NCI-H345 treated with DMSO at 0.1 percent for 48 hours (cell line): ENCODE results near the gene DCBLD1.
A peak's percentile ranks its signal among the peaks of the same experiment; 100 is the strongest.

ENCODE experiments used
- DNase-seq: peaks from one replicate; lab custom pipeline; 2025; ENCODE audit not compliant: unreplicated experiment; lab: John Stamatoyannopoulos, UW

DCBLD1 gene

GRCh38 chr6:117469791-117470190, 12.7 kb upstream of the DCBLD1 start:
- no peak for DNase-seq

- no peak for DNase-seq
Measured at GRCh38 chr6:117472667-117473066, 9.8 kb upstream of the DCBLD1 start.

GRCh38 chr6:117473401-117473800, 9.1 kb upstream of the DCBLD1 start:
- no peak for DNase-seq

GRCh38 chr6:117477988-117478852, 4.3 kb upstream of the DCBLD1 start:
- DNase-seq: no peak

- DNase-seq: no peak
Measured at GRCh38 chr6:117478853-117479231, 3.6 kb upstream of the DCBLD1 start.

GRCh38 chr6:117480651-117481050, 1.8 kb upstream of the DCBLD1 start:
- DNase-seq: no peak

GRCh38 chr6:117481278-117481925, 1.1 kb upstream of the DCBLD1 start:
- no peak for DNase-seq

GRCh38 chr6:117481926-117482239, 591 bp upstream of the DCBLD1 start:
- no peak for DNase-seq

- DNase-seq: peak; percentile 27
Measured at GRCh38 chr6:117483004-117483644, 650 bp downstream of the DCBLD1 start.

- peak; percentile 21 for DNase-seq
Measured at GRCh38 chr6:117483645-117484016, 1.2 kb downstream of the DCBLD1 start.

GRCh38 chr6:117484052-117484646, 1.7 kb downstream of the DCBLD1 start:
- DNase-seq: no peak

GRCh38 chr6:117485433-117485832, 3.0 kb downstream of the DCBLD1 start:
- no peak for DNase-seq

- no peak for DNase-seq
Measured at GRCh38 chr6:117487821-117488220, 5.3 kb downstream of the DCBLD1 start.

GRCh38 chr6:117489003-117489402, 6.5 kb downstream of the DCBLD1 start:
- no peak for DNase-seq

GRCh38 chr6:117491916-117492315, 9.4 kb downstream of the DCBLD1 start:
- DNase-seq: no peak

GRCh38 chr6:117493470-117493869, 11.0 kb downstream of the DCBLD1 start:
- no peak for DNase-seq

GRCh38 chr6:117494283-117494682, 11.8 kb downstream of the DCBLD1 start:
- DNase-seq: no peak

GRCh38 chr6:117494694-117495318, 12.3 kb downstream of the DCBLD1 start:
- no peak for DNase-seq

GRCh38 chr6:117495425-117495824, 13.0 kb downstream of the DCBLD1 start:
- DNase-seq: no peak

- DNase-seq: no peak
Measured at GRCh38 chr6:117495869-117496268, 13.4 kb downstream of the DCBLD1 start.

- DNase-seq: no peak
Measured at GRCh38 chr6:117496383-117496990, 14.0 kb downstream of the DCBLD1 start.
